Measurements from ENCODE around the gene NINJ1.
"Not testable (repeated sequence)": the region's sequence is repeated elsewhere in the genome, so short reads cannot be mapped to it uniquely, and the experiment has no call there.

The NINJ1 gene

DNA sequence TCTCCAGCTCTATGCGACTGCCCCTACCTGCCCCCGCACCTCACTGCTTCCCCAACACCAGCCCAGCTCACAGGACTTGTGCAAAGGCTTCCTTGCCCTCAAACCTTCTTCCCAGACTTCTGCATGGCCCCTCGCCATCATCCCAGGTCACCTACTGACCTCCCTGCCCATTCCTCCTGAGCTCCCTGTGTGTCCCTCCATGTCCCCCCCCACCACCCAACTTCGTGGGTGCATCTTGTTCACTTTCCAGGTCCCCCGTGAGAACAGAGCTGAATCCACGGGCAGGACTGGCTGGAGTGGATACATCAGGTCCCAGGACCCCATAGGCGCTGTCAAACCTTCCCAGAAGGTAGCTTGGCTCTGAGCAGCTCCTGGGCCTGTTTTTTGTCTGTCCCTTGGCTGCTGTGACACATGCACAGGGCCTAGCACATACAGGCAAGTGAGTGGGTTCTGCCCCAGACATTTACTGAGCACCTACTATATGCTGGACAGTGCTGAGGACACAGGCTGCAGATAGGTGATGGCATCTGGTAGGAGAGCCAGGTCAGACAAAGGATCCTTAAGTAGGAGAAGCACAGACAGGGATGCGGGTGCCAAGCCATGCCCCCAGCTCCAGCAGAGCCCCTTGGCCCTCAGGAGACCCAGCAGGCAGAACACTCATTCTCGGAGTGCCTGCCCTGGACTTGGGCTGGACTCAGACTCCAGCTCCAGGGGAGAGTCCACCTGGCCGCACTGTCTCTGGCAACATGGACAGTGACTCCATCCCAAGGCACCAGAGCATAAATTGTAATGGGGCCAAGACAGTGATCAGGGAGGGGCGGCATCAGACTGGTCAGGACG lies 15.0 kb downstream of the NINJ1 start:
- DNase-seq: no peak

GRCh38 chr9:93117924-93118862 lies 15.9 kb downstream of the NINJ1 start:
- no peak for DNase-seq

DNA sequence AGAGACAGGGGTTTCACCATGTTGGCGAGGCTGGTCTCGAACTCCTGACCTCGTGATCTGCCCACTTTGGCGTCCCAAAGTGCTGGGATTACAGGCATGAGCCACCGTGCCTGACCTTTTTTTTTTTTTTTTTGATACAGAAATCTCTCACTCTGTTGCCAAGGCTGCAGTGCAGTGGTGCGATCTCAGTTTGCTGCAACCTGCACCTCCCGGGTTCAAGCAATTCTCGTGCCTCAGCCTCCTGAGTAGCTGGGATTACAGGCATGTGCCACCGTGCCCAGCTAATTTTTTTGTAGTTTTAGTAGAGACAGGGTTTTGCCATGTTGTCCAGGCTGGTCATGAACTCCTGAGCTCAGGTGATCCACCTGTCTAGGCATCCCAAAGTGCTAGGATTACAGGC lies 16.5 kb downstream of the NINJ1 start:
- DNase-seq: not testable (repeated sequence)

DNA sequence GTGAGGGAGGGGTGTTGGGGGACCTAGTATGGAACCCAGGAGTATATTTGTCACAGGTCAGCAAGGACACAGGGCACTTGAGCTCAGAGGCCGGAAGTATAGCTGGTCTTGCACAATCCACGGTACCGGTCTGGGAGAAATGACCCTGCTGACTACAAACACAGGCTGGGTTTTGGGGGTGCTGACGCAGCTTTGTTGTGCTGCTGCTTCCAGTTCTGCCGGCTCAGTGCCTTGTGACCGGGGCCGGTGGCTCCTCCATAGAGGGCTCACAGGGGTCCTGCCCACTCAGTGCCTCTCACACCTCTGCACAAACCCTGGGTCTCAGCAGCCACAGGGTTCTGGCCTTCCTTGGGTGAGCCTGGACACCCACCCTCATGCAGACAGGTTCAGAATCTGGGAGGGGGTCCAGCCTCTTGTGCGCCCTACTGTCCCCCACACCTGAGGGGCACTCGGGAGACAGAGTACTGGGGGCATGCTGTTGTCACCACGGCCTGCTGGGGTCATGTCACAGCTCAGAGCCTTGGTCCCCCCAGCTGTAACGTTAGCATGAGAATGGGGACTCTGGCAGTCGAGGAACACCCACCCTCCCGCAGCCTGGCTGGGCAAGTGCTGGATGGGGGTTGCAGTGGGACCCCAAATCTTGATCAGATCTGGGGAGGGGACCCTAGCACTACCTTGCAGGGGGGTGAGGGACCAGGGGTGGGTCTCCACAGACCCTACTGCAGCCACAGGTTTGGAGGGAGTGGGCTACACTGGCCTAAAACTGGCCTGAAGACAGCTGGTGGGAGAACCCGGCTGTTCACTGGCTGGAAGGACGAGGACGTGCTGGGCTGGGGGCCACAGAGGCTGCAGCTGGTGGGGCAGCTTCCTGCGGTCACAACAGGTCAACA lies 17.7 kb downstream of the NINJ1 start:
- no peak for DNase-seq

- no peak for DNase-seq
Observed at GRCh38 chr9:93115486-93116071, 18.5 kb downstream of the NINJ1 start.

- no peak for DNase-seq
Observed at GRCh38 chr9:93114984-93115335, 19.1 kb downstream of the NINJ1 start.

GRCh38 chr9:93114169-93114983 lies 19.7 kb downstream of the NINJ1 start:
- no peak for DNase-seq

DNA sequence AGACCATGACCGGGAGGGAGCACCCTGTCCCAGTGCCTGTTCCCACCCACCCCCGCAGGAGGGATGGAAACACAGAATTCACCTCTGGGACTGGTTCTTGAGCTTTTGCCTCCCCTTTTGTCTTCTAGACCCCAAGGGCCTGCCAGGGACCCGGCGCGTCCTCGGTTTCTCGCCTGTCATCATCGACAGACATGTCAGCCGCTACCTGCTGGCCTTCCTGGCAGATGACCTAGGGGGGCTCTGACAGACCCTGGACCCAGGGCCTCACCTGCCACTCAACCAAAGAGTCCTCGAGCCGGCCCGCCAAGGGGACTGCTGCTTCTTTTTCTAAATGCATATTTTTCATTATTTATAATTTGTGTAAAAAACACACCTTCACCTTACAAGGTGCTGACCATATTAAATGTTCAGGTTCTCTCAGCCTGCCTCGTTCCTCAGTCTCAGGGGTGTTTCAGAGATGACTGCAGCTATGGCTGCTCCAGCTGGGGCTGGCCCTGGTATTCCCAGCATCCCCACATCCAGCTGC lies 21.1 kb downstream of the NINJ1 start:
- no peak for DNase-seq

- DNase-seq: no peak
Observed at GRCh38 chr9:93112116-93112863, 21.8 kb downstream of the NINJ1 start.

DNA sequence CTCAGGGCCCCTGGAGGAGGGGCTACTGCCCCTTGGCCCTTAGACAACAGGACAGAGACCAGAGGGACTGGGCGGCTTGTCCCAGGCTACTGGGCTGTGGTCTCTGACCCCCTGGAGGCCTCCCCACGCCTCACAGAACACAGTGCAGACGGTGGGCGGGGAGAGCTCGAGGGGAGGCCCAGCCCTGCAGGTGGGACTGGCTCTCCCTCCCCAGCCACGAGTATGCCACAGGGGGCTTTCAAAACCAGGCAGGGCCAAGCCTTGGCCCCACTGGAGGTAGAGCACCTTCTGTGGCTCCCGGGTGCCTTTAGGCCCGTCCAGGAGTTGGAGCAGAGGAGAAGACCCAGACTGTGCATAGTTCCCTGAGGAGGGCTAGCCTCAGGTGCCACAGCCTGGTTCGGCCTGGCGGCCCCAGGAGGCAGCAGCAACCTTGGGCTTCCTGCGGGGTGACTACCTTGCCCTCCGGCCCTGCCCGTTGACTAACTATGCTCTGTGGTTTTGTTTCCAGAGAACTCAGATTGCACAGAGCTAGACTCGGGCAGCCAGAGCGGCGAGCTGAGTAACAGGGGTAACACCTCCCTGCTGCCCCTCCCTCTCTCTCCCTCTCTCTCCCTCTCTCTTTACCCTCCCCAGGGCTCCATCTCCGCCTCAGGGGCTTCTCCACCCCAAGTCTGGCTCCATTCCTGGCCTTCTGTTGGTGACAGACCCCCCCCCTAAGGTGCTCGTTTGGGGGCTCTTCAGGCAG lies 22.5 kb downstream of the NINJ1 start:
- no peak for DNase-seq

GRCh38 chr9:93111001-93111370 lies 23.1 kb downstream of the NINJ1 start:
- DNase-seq: no peak

GRCh38 chr9:93110311-93110855 lies 23.7 kb downstream of the NINJ1 start:
- no peak for DNase-seq

GRCh38 chr9:93108291-93109041 lies 25.6 kb downstream of the NINJ1 start:
- peak; percentile 76 for DNase-seq

DNA sequence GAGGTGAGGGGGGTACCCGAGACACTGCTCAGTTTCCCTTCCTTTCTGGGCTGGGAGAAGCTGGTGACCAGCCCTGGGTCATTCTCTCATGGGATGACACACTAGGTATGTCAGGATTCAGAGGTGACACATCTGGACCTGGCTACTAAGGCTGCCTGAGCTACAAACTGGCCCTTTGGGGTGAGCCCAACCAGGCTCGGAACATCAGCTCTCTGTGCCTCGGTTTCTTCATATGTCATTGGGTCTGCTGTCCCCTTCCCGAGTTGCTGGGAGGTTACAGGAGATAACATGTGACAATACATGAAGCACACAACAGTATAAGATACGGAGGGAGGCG lies 26.3 kb downstream of the NINJ1 start:
- no peak for DNase-seq

DNA sequence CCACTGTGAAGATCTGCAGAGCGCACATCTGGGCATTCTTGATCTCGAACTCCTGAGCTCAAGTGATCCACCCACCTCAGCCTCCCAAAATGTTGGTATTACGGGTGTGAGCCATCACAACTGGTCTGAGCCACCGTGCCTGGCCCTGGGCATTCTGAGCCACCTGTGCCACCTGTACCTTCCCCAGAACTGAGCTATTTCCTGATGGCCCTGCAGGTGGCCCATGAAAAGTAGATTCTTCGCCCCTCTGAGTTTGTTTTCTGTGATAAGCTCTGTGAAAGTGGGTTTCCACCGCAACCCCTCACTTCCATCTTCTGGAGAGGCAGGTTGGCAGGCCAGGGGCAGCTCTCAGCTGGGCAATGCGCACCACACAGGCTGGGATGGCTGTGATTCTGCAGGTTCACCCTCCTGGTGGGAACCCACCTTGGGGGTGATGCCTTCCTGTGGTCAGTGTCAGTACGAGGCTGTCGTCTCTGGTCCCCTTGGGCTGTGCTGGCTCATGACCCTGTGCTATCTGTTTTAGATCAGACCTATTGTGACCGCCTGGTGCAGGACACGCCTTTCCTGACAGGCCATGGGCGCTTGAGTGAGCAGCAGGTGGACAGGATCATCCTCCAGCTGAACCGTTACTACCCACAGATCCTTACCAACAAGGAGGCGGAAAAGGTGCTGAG lies 26.8 kb downstream of the NINJ1 start:
- no peak for DNase-seq

- DNase-seq: no peak
Observed at GRCh38 chr9:93105620-93106019, 28.4 kb downstream of the NINJ1 start.

GRCh38 chr9:93101086-93101485 lies 33.0 kb downstream of the NINJ1 start:
- peak; percentile 35 for DNase-seq

GRCh38 chr9:93100276-93100636 lies 33.8 kb downstream of the NINJ1 start:
- DNase-seq: no peak
